Heart left ventricle (tissue), 13 donors: Measurements from ENCODE around the gene CST9.

ENCODE experiments used
- POLR2A ChIP-seq, 2 donors: fragments of 450-650 bp; IDR thresholded peaks; one replicate each; pipeline ENCODE4 v1.6.1; 2017; ENCODE audit warnings: antibody characterized with exemption in 2 of 2, mild to moderate bottlenecking in 2 of 2, moderate library complexity in 2 of 2
- TF ChIP-seq, protein P1 (sequence below), 12 donors: fragments of 200-600 bp; sonication (generic) in 4 of 12; IDR thresholded peaks; one replicate each; pipeline versions ENCODE4 v1.5.0 to v1.8.0; 2018 to 2022; ENCODE audit warnings: antibody characterized with exemption in 12 of 12, mild to moderate bottlenecking in 5 of 12
- donor health status: ischemic (EF 13 %, LVEDD 7.1; RV severe dilation, severe dysfunction).
- donor health status: DM: no; HTN: yes; CAD: no.
- donor health status: DM: no; HTN: no; CAD: no.
- donor health status: ischemic (EF 25% LVEDD 6.9; RV normal size, moderate dysfunction).
- donor health status: ischemic (EF 25% LVEDD 5.7; RV mildly dilated, moderate dysfunction).
- donor health status: ischemic (EF 35%, LVEDD 5.7; RV mildly dilated, moderate dysfunction).
- donor health status: nonischemic (EF 11% LVEDD 7.7; RV severe dilation, severe dysfunction).
- donor health status: DM: yes; HTN: yes; CAD: no.
- donor health status: PGD.
- donor health status: ischemic (EF 29% LVEDD 5.4; RV normal size, mild dysfunction).
- donor health status: nonischemic (EF 23%, LVEDD 6.1; RV moderate dilation, normal function).

GRCh38 chr20:23644164-23644563, 38.4 kb upstream of the CST9 start:
- TF ChIP-seq, protein P1, sequence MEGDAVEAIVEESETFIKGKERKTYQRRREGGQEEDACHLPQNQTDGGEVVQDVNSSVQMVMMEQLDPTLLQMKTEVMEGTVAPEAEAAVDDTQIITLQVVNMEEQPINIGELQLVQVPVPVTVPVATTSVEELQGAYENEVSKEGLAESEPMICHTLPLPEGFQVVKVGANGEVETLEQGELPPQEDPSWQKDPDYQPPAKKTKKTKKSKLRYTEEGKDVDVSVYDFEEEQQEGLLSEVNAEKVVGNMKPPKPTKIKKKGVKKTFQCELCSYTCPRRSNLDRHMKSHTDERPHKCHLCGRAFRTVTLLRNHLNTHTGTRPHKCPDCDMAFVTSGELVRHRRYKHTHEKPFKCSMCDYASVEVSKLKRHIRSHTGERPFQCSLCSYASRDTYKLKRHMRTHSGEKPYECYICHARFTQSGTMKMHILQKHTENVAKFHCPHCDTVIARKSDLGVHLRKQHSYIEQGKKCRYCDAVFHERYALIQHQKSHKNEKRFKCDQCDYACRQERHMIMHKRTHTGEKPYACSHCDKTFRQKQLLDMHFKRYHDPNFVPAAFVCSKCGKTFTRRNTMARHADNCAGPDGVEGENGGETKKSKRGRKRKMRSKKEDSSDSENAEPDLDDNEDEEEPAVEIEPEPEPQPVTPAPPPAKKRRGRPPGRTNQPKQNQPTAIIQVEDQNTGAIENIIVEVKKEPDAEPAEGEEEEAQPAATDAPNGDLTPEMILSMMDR (IDR thresholded peaks at IDR 0.05): no peak
- no peak for TF ChIP-seq POLR2A (IDR thresholded peaks at IDR 0.05)
